SK-N-SH (cell line): ENCODE data around the gene GVQW3. TPM values are rescaled to one million over a fixed set of nuclear protein-coding genes. Genes with fewer than 3 reads are reported as not detected.
"Not testable (repeated sequence)": the region's sequence is repeated elsewhere in the genome, so short reads cannot be mapped to it uniquely, and the experiment has no call there.

Experiments used
- CTCF ChIA-PET: fragments of 300-600, 350-600 bp; formaldehyde crosslinking; extraction: SDS; loops from one replicate; lab custom pipeline; 2021; lab: Yijun Ruan, JAX
- POLR2A ChIA-PET: fragments of 350-600 bp; sonication (Branson Sonifier 250); formaldehyde crosslinking; extraction: SDS; loops from one replicate; lab custom pipeline; 2020; ENCODE audit warnings: antibody characterized with exemption, inconsistent platforms; lab: Yijun Ruan, JAX
- DNase-seq: peaks from one replicate; pipeline ENCODE4 v3.0.0; 2012
- H2AFZ ChIP-seq: fragments of 200-600 bp; sonication (generic); 2 replicates; pipeline ENCODE4 v1.8.1; 2016; ENCODE audit warnings: antibody characterized with exemption, mild to moderate bottlenecking, low read depth
- H3F3A ChIP-seq: fragments of 200-600 bp; sonication (generic); replicated peaks from 2 replicates; pipeline ENCODE3; 2016; ENCODE audit warnings: antibody characterized with exemption, mild to moderate bottlenecking; ENCODE audit not compliant: insufficient read depth
- H3K27ac ChIP-seq, 2 experiments: fragments of 200-500 bp in 1 of 2; fragments of 200-600 bp in 1 of 2; sonication (Bioruptor generic) in 1 of 2; sonication (generic), shearing (Covaris generic) in 1 of 2; 2 replicates each; pipeline versions ENCODE4 v1.5.1 to v1.6.1; 2014 to 2016; ENCODE audit warnings: low read depth in 2 of 2, inconsistent platforms in 1 of 2, low read length in 1 of 2, mild to moderate bottlenecking in 1 of 2, mixed read lengths in 1 of 2
- H3K27me3 ChIP-seq: fragments of 200-600 bp; sonication (generic), shearing (Covaris generic); 2 replicates; pipeline ENCODE4 v1.6.1; 2016; ENCODE audit warnings: mixed run types; ENCODE audit not compliant: insufficient read depth
- H3K36me3 ChIP-seq, 2 experiments: fragments of 200-500 bp in 1 of 2; fragments of 200-600 bp in 1 of 2; sonication (Bioruptor generic) in 1 of 2; sonication (generic) in 1 of 2; replicated peaks in 1 of 2; 2 replicates each; pipeline versions ENCODE3 to v1.5.1; 2014 to 2016; ENCODE audit warnings: low read length in 1 of 2, mild to moderate bottlenecking in 1 of 2; ENCODE audit not compliant: insufficient read depth in 2 of 2, control insufficient read depth in 1 of 2
- H3K4me1 ChIP-seq, 2 experiments: fragments of 200-500 bp in 1 of 2; fragments of 200-600 bp in 1 of 2; sonication (Bioruptor generic) in 1 of 2; sonication (generic), shearing (Covaris generic) in 1 of 2; 2 replicates each; pipeline versions ENCODE4 v1.5.1 to v1.6.1; 2014 to 2016; ENCODE audit warnings: low read depth in 1 of 2, low read length in 1 of 2, mixed run types in 1 of 2; ENCODE audit not compliant: insufficient read depth in 2 of 2, control insufficient read depth in 1 of 2
- H3K4me2 ChIP-seq: fragments of 200-600 bp; sonication (generic), shearing (Covaris generic); 2 replicates; pipeline ENCODE4 v1.6.1; 2017; ENCODE audit warnings: mixed run types
- H3K4me3 ChIP-seq, 2 experiments: fragments of 200-500 bp in 1 of 2; fragments of 200-600 bp in 1 of 2; sonication (Bioruptor generic) in 1 of 2; sonication (generic), shearing (Covaris generic) in 1 of 2; 2 replicates each; pipeline versions ENCODE4 v1.5.1 to v1.8.1; 2014 to 2016; ENCODE audit warnings: low read depth in 2 of 2, inconsistent platforms in 1 of 2, low read length in 1 of 2, mild to moderate bottlenecking in 1 of 2, mixed read lengths in 1 of 2, moderate library complexity in 1 of 2
- H3K79me2 ChIP-seq: fragments of 200-600 bp; sonication (generic); 2 replicates; pipeline ENCODE4 v1.8.1; 2017; ENCODE audit warnings: mild to moderate bottlenecking; ENCODE audit not compliant: insufficient read depth
- H3K9ac ChIP-seq: fragments of 200-600 bp; sonication (generic); 2 replicates; pipeline ENCODE4 v1.6.1; 2017; ENCODE audit warnings: mixed run types
- H3K9me2 ChIP-seq: fragments of 200-600 bp; sonication (generic); 2 replicates; pipeline ENCODE4 v1.6.1; 2017; ENCODE audit warnings: mixed run types
- H3K9me3 ChIP-seq: fragments of 200-600 bp; sonication (generic); 2 replicates; pipeline ENCODE4 v1.6.1; 2017; ENCODE audit warnings: mixed run types, mild to moderate bottlenecking, moderate library complexity
- H4K20me1 ChIP-seq: fragments of 200-600 bp; sonication (generic); 2 replicates; pipeline ENCODE4 v1.6.1; 2017; ENCODE audit warnings: mild to moderate bottlenecking, mixed run types; ENCODE audit not compliant: insufficient read depth
- ELF1 ChIP-seq: IDR thresholded peaks from 2 replicates; pipeline ENCODE4 v1.4.0; 2012
- EP300 ChIP-seq, 2 experiments: IDR thresholded peaks; 2 replicates each; pipeline versions ENCODE4 v1.4.0 to v1.6.1; 2012; ENCODE audit warnings: borderline replicate concordance in 1 of 2, low read depth in 1 of 2, low read length in 1 of 2
- GATA2 ChIP-seq: sonication (generic); formaldehyde crosslinking; IDR thresholded peaks from 2 replicates; pipeline ENCODE4 v1.5.0; 2020; ENCODE audit warnings: mild to moderate bottlenecking, missing genetic modification reagents
- MEF2A ChIP-seq: IDR thresholded peaks from 2 replicates; pipeline ENCODE4 v1.4.0; 2012; ENCODE audit warnings: low read depth, borderline replicate concordance
- SMC3 ChIP-seq: IDR thresholded peaks from 2 replicates; pipeline ENCODE4 v1.6.1; 2012; ENCODE audit warnings: low read depth, low read length, improper control_type of control experiment
- TAF1 ChIP-seq: IDR thresholded peaks from 2 replicates; pipeline ENCODE4 v1.6.1; 2012; ENCODE audit warnings: low read depth, mild to moderate bottlenecking, low read length, moderate library complexity, borderline replicate concordance
- WGBS: methylation state at CpG from one replicate; pipeline ENCODE4 v1.1.6; 2017; ENCODE audit warnings: low lambda C conversion rate; 5-methylcytosine and 5-hydroxymethylcytosine counted together
- polyA plus RNA-seq, 3 experiments: library from polyadenylated mRNA; depleted of rRNA; stranded (reverse); fragments of >200 nt; gene quantifications; 2 replicates each; pipeline ENCODE4 v1.2.3, GENCODE V29; 2012
- TF ChIP-seq, protein P1 (sequence below): fragments of 150-350 bp; IDR thresholded peaks from 2 replicates; pipeline ENCODE4 v1.6.1; 2017; ENCODE audit warnings: antibody characterized with exemption, low read length, low read depth, borderline replicate concordance
- TF ChIP-seq, protein P2 (sequence below): IDR thresholded peaks from 2 replicates; pipeline ENCODE4 v1.6.1; 2012; ENCODE audit warnings: mild to moderate bottlenecking, low read depth, low read length, moderate library complexity

The GVQW3 gene
- polyA plus RNA-seq, 1 of the 3 experiments (the other 2 are of a cell fraction), result 2.3 TPM

DNA sequence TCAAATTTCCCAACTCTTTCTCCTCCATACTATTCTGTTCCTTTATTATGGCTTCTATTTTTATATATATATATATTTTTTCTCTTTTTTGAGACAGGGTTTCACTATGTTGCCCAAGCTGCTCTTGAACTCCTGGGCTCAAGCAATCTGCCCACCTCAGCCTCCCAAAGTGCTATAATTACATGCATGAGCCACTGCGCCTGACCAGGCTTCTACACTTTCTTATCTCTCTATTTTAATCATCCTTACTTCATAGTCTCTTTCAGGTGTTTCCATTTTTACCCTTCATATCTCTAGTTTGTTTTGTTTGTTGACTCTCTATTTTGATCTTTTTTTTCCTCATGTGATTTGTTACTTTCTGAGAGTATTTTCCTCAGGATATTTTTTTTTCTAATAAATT lies 19.8 kb downstream of the GVQW3 start:
- H4K20me1 ChIP-seq, result no peaks in the 10 kb centered on the region
- WGBS, result 100% methylated on average over 1 of the region's 1 CpG
- TF ChIP-seq SMC3 (no peak), TAF1 (no peak), MEF2A (no peak), GATA2 (CRISPR knock-in tag) (no peak), ELF1 (no peak), EP300 (IDR thresholded peaks at IDR 0.05; ENCODE audit: borderline replicate concordance in 1 of 2, low read depth in 1 of 2, low read length in 1 of 2) (no peak)
- TF ChIP-seq, protein P1, sequence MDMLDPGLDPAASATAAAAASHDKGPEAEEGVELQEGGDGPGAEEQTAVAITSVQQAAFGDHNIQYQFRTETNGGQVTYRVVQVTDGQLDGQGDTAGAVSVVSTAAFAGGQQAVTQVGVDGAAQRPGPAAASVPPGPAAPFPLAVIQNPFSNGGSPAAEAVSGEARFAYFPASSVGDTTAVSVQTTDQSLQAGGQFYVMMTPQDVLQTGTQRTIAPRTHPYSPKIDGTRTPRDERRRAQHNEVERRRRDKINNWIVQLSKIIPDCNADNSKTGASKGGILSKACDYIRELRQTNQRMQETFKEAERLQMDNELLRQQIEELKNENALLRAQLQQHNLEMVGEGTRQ, result no peak
- TF ChIP-seq, protein P2, sequence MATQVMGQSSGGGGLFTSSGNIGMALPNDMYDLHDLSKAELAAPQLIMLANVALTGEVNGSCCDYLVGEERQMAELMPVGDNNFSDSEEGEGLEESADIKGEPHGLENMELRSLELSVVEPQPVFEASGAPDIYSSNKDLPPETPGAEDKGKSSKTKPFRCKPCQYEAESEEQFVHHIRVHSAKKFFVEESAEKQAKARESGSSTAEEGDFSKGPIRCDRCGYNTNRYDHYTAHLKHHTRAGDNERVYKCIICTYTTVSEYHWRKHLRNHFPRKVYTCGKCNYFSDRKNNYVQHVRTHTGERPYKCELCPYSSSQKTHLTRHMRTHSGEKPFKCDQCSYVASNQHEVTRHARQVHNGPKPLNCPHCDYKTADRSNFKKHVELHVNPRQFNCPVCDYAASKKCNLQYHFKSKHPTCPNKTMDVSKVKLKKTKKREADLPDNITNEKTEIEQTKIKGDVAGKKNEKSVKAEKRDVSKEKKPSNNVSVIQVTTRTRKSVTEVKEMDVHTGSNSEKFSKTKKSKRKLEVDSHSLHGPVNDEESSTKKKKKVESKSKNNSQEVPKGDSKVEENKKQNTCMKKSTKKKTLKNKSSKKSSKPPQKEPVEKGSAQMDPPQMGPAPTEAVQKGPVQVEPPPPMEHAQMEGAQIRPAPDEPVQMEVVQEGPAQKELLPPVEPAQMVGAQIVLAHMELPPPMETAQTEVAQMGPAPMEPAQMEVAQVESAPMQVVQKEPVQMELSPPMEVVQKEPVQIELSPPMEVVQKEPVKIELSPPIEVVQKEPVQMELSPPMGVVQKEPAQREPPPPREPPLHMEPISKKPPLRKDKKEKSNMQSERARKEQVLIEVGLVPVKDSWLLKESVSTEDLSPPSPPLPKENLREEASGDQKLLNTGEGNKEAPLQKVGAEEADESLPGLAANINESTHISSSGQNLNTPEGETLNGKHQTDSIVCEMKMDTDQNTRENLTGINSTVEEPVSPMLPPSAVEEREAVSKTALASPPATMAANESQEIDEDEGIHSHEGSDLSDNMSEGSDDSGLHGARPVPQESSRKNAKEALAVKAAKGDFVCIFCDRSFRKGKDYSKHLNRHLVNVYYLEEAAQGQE, result no peak
- no peak overlapping the region for H3K4me3 ChIP-seq
- CTCF ChIA-PET, result interaction anchor here (0.9 kb wide), 1 partner anchor 193 kb away, joined by 5 read pairs; no protein-coding TSS in a partner anchor
- no peak overlapping the region for H2AFZ ChIP-seq
- no peaks in the 10 kb centered on the region for H3K79me2 ChIP-seq
- H3K4me1 ChIP-seq, result no peaks in the 10 kb centered on the region
- H3K27ac ChIP-seq, result no peak overlapping the region
- no peaks in the 10 kb centered on the region for H3K9me3 ChIP-seq
- DNase-seq, result no peak
- H3K9me2 ChIP-seq, result no peaks in the 10 kb centered on the region
- no peaks in the 10 kb centered on the region for H3K27me3 ChIP-seq
- no peaks in the 10 kb centered on the region for H3K36me3 ChIP-seq
- POLR2A ChIA-PET, result no interaction called here
- H3F3A ChIP-seq, result no peaks in the 10 kb centered on the region
- no peak overlapping the region for H3K4me2 ChIP-seq
- H3K9ac ChIP-seq, result no peak overlapping the region

DNA sequence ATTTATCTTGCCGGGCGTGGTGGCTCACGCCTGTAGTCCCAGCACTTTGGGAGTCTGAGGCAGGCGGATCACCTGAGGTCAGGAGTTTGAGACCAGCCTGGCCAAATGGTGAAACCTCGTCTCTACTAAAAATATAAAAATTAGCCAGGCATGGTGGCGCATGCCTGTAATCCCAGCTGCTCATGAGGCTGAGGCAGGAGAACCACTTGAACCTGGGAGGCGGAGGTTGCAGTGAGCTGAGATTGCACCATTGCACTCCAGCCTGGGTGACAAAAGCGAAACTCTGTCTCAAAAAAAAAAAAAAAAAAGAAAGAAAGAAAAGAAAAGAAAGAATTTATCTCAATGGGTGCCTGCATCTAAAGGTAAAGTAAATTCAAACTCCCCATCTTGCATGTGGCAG lies 20.4 kb downstream of the GVQW3 start:
- H3K9ac ChIP-seq, H3K27me3 ChIP-seq, H3K9me3 ChIP-seq, DNase-seq, H3K4me3 ChIP-seq, H2AFZ ChIP-seq, POLR2A ChIA-PET, H3K9me2 ChIP-seq, H4K20me1 ChIP-seq, H3K4me2 ChIP-seq, H3K79me2 ChIP-seq, H3F3A ChIP-seq, H3K4me1 ChIP-seq, H3K27ac ChIP-seq, H3K36me3 ChIP-seq: not testable (repeated sequence)
- WGBS, result 95% methylated on average over 8 of the region's 8 CpGs
- CTCF ChIA-PET, result interaction anchor here (0.9 kb wide), 1 partner anchor 194 kb away, joined by 5 read pairs; no protein-coding TSS in a partner anchor
